GM12874 (cell line): Measurements from ENCODE around the gene INVS.

Source experiments
- TF ChIP-seq, protein P1 (sequence below): IDR thresholded peaks from 2 replicates; pipeline ENCODE4 v1.5.1; 2011; ENCODE audit warnings: low read depth, mild to moderate bottlenecking, control low read depth, low read length, moderate library complexity; ENCODE audit not compliant: insufficient read depth

The INVS gene

GRCh38 chr9:100088202-100088601 is 10.8 kb upstream of the INVS start:
- TF ChIP-seq, protein P1, sequence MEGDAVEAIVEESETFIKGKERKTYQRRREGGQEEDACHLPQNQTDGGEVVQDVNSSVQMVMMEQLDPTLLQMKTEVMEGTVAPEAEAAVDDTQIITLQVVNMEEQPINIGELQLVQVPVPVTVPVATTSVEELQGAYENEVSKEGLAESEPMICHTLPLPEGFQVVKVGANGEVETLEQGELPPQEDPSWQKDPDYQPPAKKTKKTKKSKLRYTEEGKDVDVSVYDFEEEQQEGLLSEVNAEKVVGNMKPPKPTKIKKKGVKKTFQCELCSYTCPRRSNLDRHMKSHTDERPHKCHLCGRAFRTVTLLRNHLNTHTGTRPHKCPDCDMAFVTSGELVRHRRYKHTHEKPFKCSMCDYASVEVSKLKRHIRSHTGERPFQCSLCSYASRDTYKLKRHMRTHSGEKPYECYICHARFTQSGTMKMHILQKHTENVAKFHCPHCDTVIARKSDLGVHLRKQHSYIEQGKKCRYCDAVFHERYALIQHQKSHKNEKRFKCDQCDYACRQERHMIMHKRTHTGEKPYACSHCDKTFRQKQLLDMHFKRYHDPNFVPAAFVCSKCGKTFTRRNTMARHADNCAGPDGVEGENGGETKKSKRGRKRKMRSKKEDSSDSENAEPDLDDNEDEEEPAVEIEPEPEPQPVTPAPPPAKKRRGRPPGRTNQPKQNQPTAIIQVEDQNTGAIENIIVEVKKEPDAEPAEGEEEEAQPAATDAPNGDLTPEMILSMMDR: no peak

DNA sequence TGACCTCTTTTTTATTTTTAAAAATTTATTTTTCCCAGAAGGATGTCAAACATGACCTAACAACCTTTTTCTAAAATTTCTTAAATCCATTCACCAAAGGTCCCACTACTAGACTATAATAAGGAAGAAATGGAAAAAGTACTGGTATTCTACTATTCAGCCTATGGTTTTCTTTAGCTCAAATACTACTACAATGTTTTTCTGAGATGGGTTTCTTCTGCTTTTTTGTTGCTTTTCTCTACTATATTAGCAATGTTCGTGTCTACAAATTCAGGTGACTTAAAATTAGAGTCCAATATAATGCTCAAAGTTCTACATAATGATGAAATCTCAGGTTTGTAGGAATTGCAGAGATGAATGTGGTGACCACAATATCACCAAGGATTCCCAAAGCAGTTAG is 8.2 kb upstream of the INVS start:
- TF ChIP-seq, protein P1: no peak

- TF ChIP-seq, protein P1: no peak
These were observed 7.4 kb upstream of the INVS start for GRCh38 chr9:100091650-100092049.

GRCh38 chr9:100092066-100092465 is 7.0 kb upstream of the INVS start:
- TF ChIP-seq, protein P1: no peak

DNA sequence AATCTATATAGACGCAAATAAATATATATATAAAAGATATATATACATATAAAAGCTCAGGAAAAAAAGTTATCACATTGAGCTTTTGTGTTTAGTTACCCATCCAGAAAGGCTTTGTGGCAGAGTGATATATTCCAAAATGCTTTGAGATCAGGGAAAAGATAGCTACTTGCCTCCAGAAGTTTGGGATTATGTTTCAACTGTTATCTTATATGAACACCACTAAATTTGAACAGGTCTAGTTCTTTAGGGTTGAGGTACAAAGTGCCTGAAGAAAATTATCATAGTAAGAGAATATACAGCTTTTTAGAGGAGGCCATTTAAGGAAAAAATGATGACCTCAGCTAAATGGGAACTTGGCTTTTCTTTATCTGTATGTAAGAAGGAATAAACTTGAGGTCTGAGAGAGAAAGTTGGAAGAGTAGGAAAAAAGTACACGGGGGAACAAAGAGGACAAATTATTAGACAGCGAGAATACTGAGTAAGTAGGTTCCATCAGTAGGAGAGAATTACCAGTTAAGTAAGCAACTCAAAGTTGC is 2.6 kb upstream of the INVS start:
- TF ChIP-seq, protein P1: no peak

DNA sequence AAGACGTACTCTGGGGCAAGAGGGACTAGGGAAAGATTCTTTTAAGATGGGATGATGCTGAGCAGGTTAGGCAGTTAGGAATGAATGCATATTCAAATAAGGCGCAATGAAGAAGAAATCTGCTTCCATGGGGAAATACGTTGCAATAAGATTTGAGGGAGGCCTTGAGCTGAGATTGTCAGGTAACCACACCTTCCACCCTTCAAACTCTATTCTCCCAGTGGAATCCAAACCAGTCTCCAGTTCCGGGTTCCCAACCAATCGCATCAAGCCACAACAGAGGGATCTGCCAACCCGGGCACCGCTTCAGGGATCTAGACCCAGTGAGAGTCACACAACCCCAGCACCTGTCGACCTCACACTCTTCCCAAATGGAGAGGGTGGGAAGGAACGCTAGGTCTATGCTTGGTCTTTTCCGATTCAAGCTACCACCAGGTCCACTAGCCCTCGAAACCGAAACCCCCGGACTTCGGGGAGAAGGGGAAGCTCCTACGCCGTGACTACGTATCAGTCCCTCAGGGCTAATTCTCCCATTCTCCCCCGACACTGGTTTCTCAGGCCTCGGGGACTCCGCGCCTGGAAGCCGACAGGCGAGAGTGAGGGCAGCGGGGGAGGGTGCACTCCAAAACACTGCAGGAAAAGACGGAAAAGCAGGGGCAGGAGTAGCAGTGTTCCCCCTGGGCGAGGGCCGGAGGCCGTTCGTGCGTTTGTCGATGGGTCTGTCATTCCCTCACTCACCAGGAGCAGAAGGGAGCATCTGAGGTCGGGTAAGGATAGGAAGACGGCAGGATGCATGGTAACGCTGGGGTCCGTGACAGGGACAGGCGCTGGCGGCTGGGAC is 777 bp upstream of the INVS start:
- TF ChIP-seq, protein P1: no peak

- TF ChIP-seq, protein P1: no peak
These were observed 639 bp downstream of the INVS start for GRCh38 chr9:100099722-100100042.
